HepG2 (cell line): ENCODE data around the gene MEGF6. TPM values are rescaled to one million over a fixed set of nuclear protein-coding genes. Genes with fewer than 3 reads are reported as not detected.

ENCODE experiments used
- FOXK1 ChIP-seq: sonication (generic); formaldehyde crosslinking; IDR thresholded peaks from 2 replicates; pipeline ENCODE4 v1.4.0; 2020; ENCODE audit warnings: low read depth, missing genetic modification reagents, borderline replicate concordance
- HMGXB4 ChIP-seq, 2 experiments: sonication (generic) in 1 of 2; formaldehyde crosslinking in 1 of 2; IDR thresholded peaks; 2 replicates each; pipeline versions ENCODE4 v1.4.0 to v1.6.1; 2018 to 2020; ENCODE audit warnings: missing genetic modification reagents in 2 of 2, borderline replicate concordance in 1 of 2, low read depth in 1 of 2, mild to moderate bottlenecking in 1 of 2, missing biosample characterization in 1 of 2
- HOXA9 ChIP-seq: sonication (generic); formaldehyde crosslinking; IDR thresholded peaks from 2 replicates; pipeline ENCODE4 v1.8.1; 2022; ENCODE audit warnings: missing genetic modification reagents, mild to moderate bottlenecking, moderate library complexity, borderline replicate concordance
- MED8 ChIP-seq: sonication (generic); formaldehyde crosslinking; IDR thresholded peaks from 2 replicates; pipeline ENCODE4 v1.8.1; 2023; ENCODE audit warnings: mild to moderate bottlenecking, missing genetic modification reagents; ENCODE audit not compliant: insufficient replicate concordance
- MXD1 ChIP-seq: sonication (generic); formaldehyde crosslinking; IDR thresholded peaks from 2 replicates; pipeline ENCODE4 v1.4.0; 2020; ENCODE audit warnings: mild to moderate bottlenecking, missing genetic modification reagents
- PHF8 ChIP-seq: sonication (generic); formaldehyde crosslinking; IDR thresholded peaks from 2 replicates; pipeline ENCODE4 v1.5.0; 2020; ENCODE audit warnings: missing genetic modification reagents
- ZHX2 ChIP-seq, 2 experiments: sonication (generic) in 1 of 2; formaldehyde crosslinking in 1 of 2; IDR thresholded peaks; 2 replicates each; pipeline versions ENCODE4 v1.6.1 to v1.9.0; 2014 to 2022; ENCODE audit warnings: antibody characterized with exemption in 1 of 2, borderline replicate concordance in 1 of 2, inconsistent platforms in 1 of 2, low read depth in 1 of 2, missing genetic modification reagents in 1 of 2
- ZNF256 ChIP-seq: sonication (generic); formaldehyde crosslinking; conservative IDR thresholded peaks from 2 replicates; pipeline ENCODE4 v1.4.0; 2020; ENCODE audit warnings: missing genetic modification reagents
- ZNF354B ChIP-seq: sonication (generic); formaldehyde crosslinking; IDR thresholded peaks from 2 replicates; pipeline ENCODE4 v1.8.0; 2022; ENCODE audit warnings: mild to moderate bottlenecking, missing genetic modification reagents
- ZNF564 ChIP-seq: sonication (generic); formaldehyde crosslinking; IDR thresholded peaks from 2 replicates; pipeline ENCODE4 v1.8.1; 2023; ENCODE audit warnings: mild to moderate bottlenecking, missing genetic modification reagents
- ZNF572 ChIP-seq: sonication (generic); formaldehyde crosslinking; IDR thresholded peaks from 2 replicates; pipeline ENCODE4 v1.5.1; 2020; ENCODE audit warnings: mild to moderate bottlenecking, missing genetic modification reagents
- ZNF766 ChIP-seq: sonication (generic); formaldehyde crosslinking; IDR thresholded peaks from 2 replicates; pipeline ENCODE4 v1.5.0; 2020; ENCODE audit warnings: missing genetic modification reagents, borderline replicate concordance
- ZZZ3 ChIP-seq: sonication (generic); formaldehyde crosslinking; IDR thresholded peaks from 2 replicates; pipeline ENCODE4 v1.4.0; 2020; ENCODE audit warnings: missing genetic modification reagents, mild to moderate bottlenecking, borderline replicate concordance
- polyA plus RNA-seq, 8 experiments: library from polyadenylated mRNA; depleted of rRNA in 3 of 8; stranded (reverse) in 7 of 8; unstranded in 1 of 8; fragments of >200 nt; fragmentation: Illumina TruSeq in 4 of 8; extraction: Trizol in 4 of 8; gene quantifications; 2 replicates each; pipeline versions ENCODE4 v1.2.1 to v1.2.3, GENCODE V29; 2011 to 2016; ENCODE audit warnings: low read depth in 4 of 8, missing spikeins in 1 of 8, mixed read lengths in 1 of 8; ENCODE audit not compliant: insufficient read depth in 1 of 8
- total RNA-seq, 5 experiments: library from RNA; depleted of rRNA; stranded (reverse); fragments of >200 nt; fragmentation: Illumina TruSeq; extraction: Trizol; gene quantifications; 2 replicates each; pipeline ENCODE4 v1.2.3, GENCODE V29; 2016; ENCODE audit warnings: low read depth in 1 of 5
- TF ChIP-seq, protein P1 (sequence below): sonication (generic); formaldehyde crosslinking; conservative IDR thresholded peaks from 2 replicates; pipeline ENCODE4 v1.8.0; 2022; ENCODE audit warnings: low read depth, missing genetic modification reagents
- TF ChIP-seq, protein P2 (sequence below): sonication (generic); formaldehyde crosslinking; conservative IDR thresholded peaks from 2 replicates; pipeline ENCODE4 v1.4.0; 2020; ENCODE audit warnings: missing genetic modification reagents

MEGF6 gene
- total and polyA plus RNA-seq, 2 of the 13 experiments (the other 11 are each of a cell fraction or from before 2014, with no cell fraction given), result 1.9 TPM

DNA sequence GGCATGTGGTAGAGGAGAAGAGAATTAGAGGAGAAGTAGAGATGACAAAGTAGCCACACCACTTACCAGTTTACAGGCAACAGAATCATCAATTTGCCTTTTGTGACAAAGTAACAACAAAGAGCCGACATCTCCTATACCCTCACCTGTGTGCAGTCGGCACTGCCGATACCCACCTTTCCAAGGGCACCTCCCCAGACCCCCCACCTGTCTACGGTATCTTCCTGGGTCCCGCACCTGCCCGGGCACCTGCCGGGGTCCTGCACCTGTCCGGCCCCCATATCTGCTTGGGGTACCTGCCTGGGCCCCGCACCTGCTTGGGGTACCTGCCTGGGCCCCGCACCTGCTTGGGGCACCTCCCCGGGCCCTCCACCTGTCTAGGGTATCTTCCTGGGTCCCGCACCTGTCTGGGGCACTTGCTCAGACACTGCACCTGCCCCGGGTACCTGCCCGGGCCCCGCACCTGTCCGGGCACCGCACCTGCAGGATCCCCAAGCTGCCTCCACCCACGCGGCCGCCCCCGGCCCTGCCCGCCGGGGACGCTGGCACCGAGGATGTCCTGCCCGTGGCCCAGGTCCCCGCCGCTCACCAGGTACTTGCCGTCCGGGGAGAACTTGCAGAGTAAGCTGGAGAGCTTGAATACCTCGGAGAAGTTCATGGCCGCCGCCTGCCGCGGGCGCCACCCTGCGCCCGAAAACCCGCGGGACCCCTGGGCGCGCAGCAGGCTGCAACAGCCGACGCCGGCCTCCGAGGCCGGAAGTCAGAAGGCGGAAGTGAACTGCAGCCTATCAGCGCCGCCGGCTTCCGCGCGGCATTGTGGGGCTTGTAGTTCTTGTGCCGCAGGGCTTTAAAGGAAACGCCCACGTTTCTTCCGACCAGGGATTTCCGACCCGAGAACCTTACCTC lies 38.3 kb upstream of the MEGF6 start, which contains the start of gene WRAP73 (continued):
- peak; percentile 23 to 84; a peak in 2 of 4 replicates for TF ChIP-seq HMGXB4 (CRISPR knock-in tag; IDR thresholded peaks at IDR 0.05; ENCODE audit: borderline replicate concordance in 1 of 2, low read depth in 1 of 2)
- no peak for TF ChIP-seq ZNF256 (CRISPR knock-in tag)
- TF ChIP-seq, protein P1, sequence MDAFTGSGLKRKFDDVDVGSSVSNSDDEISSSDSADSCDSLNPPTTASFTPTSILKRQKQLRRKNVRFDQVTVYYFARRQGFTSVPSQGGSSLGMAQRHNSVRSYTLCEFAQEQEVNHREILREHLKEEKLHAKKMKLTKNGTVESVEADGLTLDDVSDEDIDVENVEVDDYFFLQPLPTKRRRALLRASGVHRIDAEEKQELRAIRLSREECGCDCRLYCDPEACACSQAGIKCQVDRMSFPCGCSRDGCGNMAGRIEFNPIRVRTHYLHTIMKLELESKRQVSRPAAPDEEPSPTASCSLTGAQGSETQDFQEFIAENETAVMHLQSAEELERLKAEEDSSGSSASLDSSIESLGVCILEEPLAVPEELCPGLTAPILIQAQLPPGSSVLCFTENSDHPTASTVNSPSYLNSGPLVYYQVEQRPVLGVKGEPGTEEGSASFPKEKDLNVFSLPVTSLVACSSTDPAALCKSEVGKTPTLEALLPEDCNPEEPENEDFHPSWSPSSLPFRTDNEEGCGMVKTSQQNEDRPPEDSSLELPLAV, result no peak
- TF ChIP-seq PHF8, result peak; percentile 91
- TF ChIP-seq ZNF572 (CRISPR knock-in tag), result peak; percentile 77; the same call in 1 of the 2 replicates
- no peak for TF ChIP-seq ZNF354B (CRISPR knock-in tag)
- TF ChIP-seq ZNF564 (CRISPR knock-in tag), result no peak
- TF ChIP-seq HOXA9 (CRISPR knock-in tag), result no peak
- 0 out of 2 replicates have a peak, but pooled peaks have one; percentile 34 for TF ChIP-seq ZZZ3 (CRISPR knock-in tag)
- no peak for TF ChIP-seq ZNF766 (CRISPR knock-in tag)
- no peak for TF ChIP-seq FOXK1
- 0 out of 2 replicates have a peak, but pooled peaks have one; percentile 42 for TF ChIP-seq ZHX2 (IDR thresholded peaks at IDR 0.05; ENCODE audit: low read depth)
- no peak for TF ChIP-seq ZHX2 (CRISPR knock-in tag; IDR thresholded peaks at IDR 0.05; ENCODE audit: borderline replicate concordance)
- peak; percentile 18 for TF ChIP-seq MED8 (CRISPR knock-in tag)
- peak; percentile 66; the same call in 1 of the 2 replicates for TF ChIP-seq MXD1 (CRISPR knock-in tag)
- TF ChIP-seq, protein P2, sequence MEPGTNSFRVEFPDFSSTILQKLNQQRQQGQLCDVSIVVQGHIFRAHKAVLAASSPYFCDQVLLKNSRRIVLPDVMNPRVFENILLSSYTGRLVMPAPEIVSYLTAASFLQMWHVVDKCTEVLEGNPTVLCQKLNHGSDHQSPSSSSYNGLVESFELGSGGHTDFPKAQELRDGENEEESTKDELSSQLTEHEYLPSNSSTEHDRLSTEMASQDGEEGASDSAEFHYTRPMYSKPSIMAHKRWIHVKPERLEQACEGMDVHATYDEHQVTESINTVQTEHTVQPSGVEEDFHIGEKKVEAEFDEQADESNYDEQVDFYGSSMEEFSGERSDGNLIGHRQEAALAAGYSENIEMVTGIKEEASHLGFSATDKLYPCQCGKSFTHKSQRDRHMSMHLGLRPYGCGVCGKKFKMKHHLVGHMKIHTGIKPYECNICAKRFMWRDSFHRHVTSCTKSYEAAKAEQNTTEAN (CRISPR knock-in tag), result no peak
